Mesenchymal stem cell (in vitro differentiated cells and primary cell): ENCODE measurements around the gene RUNX2.

ENCODE experiments used
- DNase-seq: peaks from one replicate; pipeline ENCODE4 v3.0.0-alpha.2; 2013
- H2AFZ ChIP-seq: one replicate; pipeline ENCODE4 v1.6.1; 2013; ENCODE audit warnings: low read depth, mild to moderate bottlenecking, control low read depth, inconsistent platforms, low read length, moderate library complexity
- H2AK5ac ChIP-seq: 2 replicates; pipeline ENCODE4 v1.6.1; 2013; ENCODE audit warnings: low read length, moderate library complexity, mild to moderate bottlenecking, inconsistent platforms; ENCODE audit not compliant: severe bottlenecking
- H2BK120ac ChIP-seq: one replicate; pipeline ENCODE4 v1.6.1; 2013; ENCODE audit warnings: low read depth, mild to moderate bottlenecking, inconsistent platforms, low read length, moderate library complexity
- H2BK12ac ChIP-seq, 2 experiments: one replicate each; pipeline ENCODE4 v1.6.1; 2013; ENCODE audit warnings: inconsistent platforms in 2 of 2, low read length in 2 of 2, mild to moderate bottlenecking in 2 of 2, moderate library complexity in 2 of 2, control low read depth in 1 of 2
- H2BK15ac ChIP-seq: one replicate; pipeline ENCODE4 v1.6.1; 2013; ENCODE audit warnings: mild to moderate bottlenecking, low read depth, inconsistent platforms; ENCODE audit not compliant: poor library complexity, severe bottlenecking
- H2BK5ac ChIP-seq: 2 replicates; pipeline ENCODE4 v1.6.1; 2013; ENCODE audit warnings: low read depth, mild to moderate bottlenecking, low read length, control low read depth, inconsistent platforms; ENCODE audit not compliant: poor library complexity, severe bottlenecking
- H3K14ac ChIP-seq, 2 experiments: one replicate each; pipeline ENCODE4 v1.6.1; 2013; ENCODE audit warnings: inconsistent platforms in 2 of 2, low read length in 2 of 2, control low read depth in 1 of 2, mild to moderate bottlenecking in 1 of 2, moderate library complexity in 1 of 2
- H3K18ac ChIP-seq, 2 experiments: one replicate each; pipeline ENCODE4 v1.6.1; 2013; ENCODE audit warnings: inconsistent platforms in 2 of 2, low read length in 2 of 2, control low read depth in 1 of 2, low read depth in 1 of 2, mild to moderate bottlenecking in 1 of 2
- H3K23ac ChIP-seq, 2 experiments: one replicate each; pipeline ENCODE4 v1.6.1; 2013; ENCODE audit warnings: inconsistent platforms in 2 of 2, low read length in 2 of 2, mild to moderate bottlenecking in 2 of 2, moderate library complexity in 2 of 2, control low read depth in 1 of 2
- H3K27ac ChIP-seq: 2 replicates; pipeline ENCODE4 v1.5.1; 2013; ENCODE audit warnings: mild to moderate bottlenecking, moderate library complexity, low read length, control low read depth, inconsistent platforms; ENCODE audit not compliant: poor library complexity, severe bottlenecking
- H3K27me3 ChIP-seq, 2 experiments: 2 replicates each; pipeline versions ENCODE4 v1.6.1 to v1.7.0; 2013; ENCODE audit warnings: low read length in 2 of 2, mild to moderate bottlenecking in 2 of 2, moderate library complexity in 2 of 2, control low read depth in 1 of 2, inconsistent platforms in 1 of 2; ENCODE audit not compliant: control insufficient read depth in 1 of 2, insufficient read depth in 1 of 2
- H3K36me3 ChIP-seq, 2 experiments: 2 replicates each; pipeline versions ENCODE4 v1.6.1 to v1.7.0; 2013; ENCODE audit warnings: low read length in 2 of 2, control low read depth in 1 of 2, inconsistent platforms in 1 of 2, low read depth in 1 of 2, mild to moderate bottlenecking in 1 of 2; ENCODE audit not compliant: insufficient read depth in 2 of 2, control insufficient read depth in 1 of 2
- H3K4ac ChIP-seq, 2 experiments: one replicate each; pipeline ENCODE4 v1.6.1; 2013; ENCODE audit warnings: inconsistent platforms in 2 of 2, low read length in 2 of 2, mild to moderate bottlenecking in 2 of 2, moderate library complexity in 2 of 2, control low read depth in 1 of 2, low read depth in 1 of 2
- H3K4me1 ChIP-seq: 2 replicates; pipeline ENCODE4 v1.6.1; 2013; ENCODE audit warnings: low read depth, low read length, control low read depth; ENCODE audit not compliant: control insufficient read depth, insufficient read depth
- H3K4me2 ChIP-seq: 2 replicates; pipeline ENCODE4 v1.6.1; 2013; ENCODE audit warnings: low read length, mild to moderate bottlenecking, inconsistent platforms; ENCODE audit not compliant: poor library complexity, severe bottlenecking
- H3K4me3 ChIP-seq, 2 experiments: 2 replicates each; pipeline versions ENCODE4 v1.5.1 to v1.7.0; 2013; ENCODE audit warnings: low read length in 2 of 2, mild to moderate bottlenecking in 2 of 2, control low read depth in 1 of 2, low read depth in 1 of 2; ENCODE audit not compliant: insufficient read depth in 1 of 2
- H3K79me1 ChIP-seq: replicated peaks from 2 replicates; pipeline ENCODE4 v1.6.1; 2013; ENCODE audit warnings: mild to moderate bottlenecking, control low read depth, low read length, inconsistent platforms; ENCODE audit not compliant: poor library complexity, severe bottlenecking
- H3K9ac ChIP-seq: 2 replicates; pipeline ENCODE4 v1.7.0; 2013; ENCODE audit warnings: mild to moderate bottlenecking, low read length, moderate library complexity
- H3K9me3 ChIP-seq: 2 replicates; pipeline ENCODE4 v1.7.0; 2013; ENCODE audit warnings: mild to moderate bottlenecking, low read length; ENCODE audit not compliant: control insufficient read depth
- H4K8ac ChIP-seq: one replicate; pipeline ENCODE4 v1.6.1; 2013; ENCODE audit warnings: inconsistent platforms, mild to moderate bottlenecking, low read length, moderate library complexity
- H4K91ac ChIP-seq: one replicate; pipeline ENCODE4 v1.6.1; 2013; ENCODE audit warnings: mild to moderate bottlenecking, low read length, inconsistent platforms
- WGBS: methylation state at CpG from one replicate; pipeline ENCODE4 v1.1.7; 2013; ENCODE audit warnings: mixed read lengths; 5-methylcytosine and 5-hydroxymethylcytosine counted together

Gene RUNX2

DNA sequence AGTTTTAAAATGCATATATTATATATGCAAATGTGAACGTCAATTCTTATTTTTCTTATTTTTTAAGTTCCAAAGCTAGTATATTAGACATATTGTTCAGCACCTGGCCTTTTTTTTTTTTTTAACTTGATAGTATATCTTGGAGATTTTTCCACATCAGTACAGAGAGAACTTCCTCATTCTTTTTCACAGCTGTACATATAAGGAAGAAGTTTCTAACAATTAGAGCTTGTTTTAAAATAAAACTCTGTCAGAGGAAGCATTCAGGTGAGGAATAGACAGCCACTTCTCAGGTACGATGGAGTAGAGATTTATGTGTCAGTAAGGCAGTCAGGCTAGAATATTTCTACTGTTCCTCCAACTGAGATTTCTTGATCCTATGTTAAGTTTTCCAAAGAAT is 282.7 kb downstream of the RUNX2 start:
- no peak overlapping the region for H4K8ac ChIP-seq
- H2BK5ac ChIP-seq: no peak overlapping the region
- no peak overlapping the region for H2BK12ac ChIP-seq
- no peaks in the 10 kb centered on the region for H3K4me1 ChIP-seq
- H3K23ac ChIP-seq: no peak overlapping the region
- no peak for DNase-seq
- H3K27me3 ChIP-seq: no peaks in the 10 kb centered on the region
- no peak overlapping the region for H3K4me2 ChIP-seq
- no peaks in the 10 kb centered on the region for H3K9me3 ChIP-seq
- no peak overlapping the region for H2AFZ ChIP-seq
- H2AK5ac ChIP-seq: no peak overlapping the region
- no peak overlapping the region for H3K14ac ChIP-seq
- H3K79me1 ChIP-seq: peaks cover 3% of the 10 kb centered on the region
- whole genome bisulfite sequencing: 100% methylated on average over 1 of the region's 2 CpGs
- H3K36me3 ChIP-seq: peaks cover 0 to 6% of the 10 kb centered on the region in 2 experiments
- no peak overlapping the region for H3K9ac ChIP-seq
- no peak overlapping the region for H3K18ac ChIP-seq
- H2BK15ac ChIP-seq: no peak overlapping the region
- H4K91ac ChIP-seq: no peak overlapping the region
- H2BK120ac ChIP-seq: no peak overlapping the region
- no peak overlapping the region for H3K4ac ChIP-seq
- H3K27ac ChIP-seq: no peak overlapping the region
- H3K4me3 ChIP-seq: no peak overlapping the region

DNA sequence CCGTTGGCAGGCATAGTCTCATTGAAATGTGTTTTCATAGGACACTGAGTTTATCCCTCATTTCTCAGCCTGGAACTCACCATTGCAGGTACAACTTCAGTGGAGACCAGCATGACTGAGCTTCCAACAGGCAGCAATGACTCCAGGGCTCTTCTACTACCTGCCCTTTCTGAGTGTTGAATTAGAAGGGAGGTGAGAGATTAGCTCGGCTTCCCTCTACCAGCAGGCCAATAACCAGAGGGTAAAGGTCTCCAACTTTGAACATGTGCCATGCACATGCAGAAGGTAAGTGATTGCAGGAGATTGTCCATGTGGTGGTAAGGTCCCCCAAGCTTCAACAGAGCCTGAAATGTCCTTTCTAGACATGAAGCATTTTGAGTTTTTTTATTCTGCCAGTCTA is 283.4 kb downstream of the RUNX2 start:
- Histone ChIP-seq H3K27me3 (no peaks in the 10 kb centered on the region), H2BK12ac (peak overlapping the region in 1 of 2 experiments; percentile 43), H3K27ac (no peak overlapping the region), H2BK15ac (no peak overlapping the region), H3K4me1 (no peaks in the 10 kb centered on the region), H4K91ac (no peak overlapping the region), H3K4ac (no peak overlapping the region), H3K79me1 (peaks cover 3% of the 10 kb centered on the region), H3K9ac (no peak overlapping the region), H2AK5ac (no peak overlapping the region), H2BK120ac (no peak overlapping the region), H3K9me3 (no peaks in the 10 kb centered on the region), H3K18ac (peak overlapping the region in 1 of 2 experiments; percentile 1), H2BK5ac (no peak overlapping the region), H3K4me3 (no peak overlapping the region), H3K14ac (no peak overlapping the region), H3K36me3 (peaks cover 0 to 6% of the 10 kb centered on the region in 2 experiments), H3K4me2 (no peak overlapping the region), H2AFZ (no peak overlapping the region), H4K8ac (no peak overlapping the region), H3K23ac (no peak overlapping the region)
- no peak for DNase-seq
- 100% methylated on average over 1 of the region's 2 CpGs for WGBS

DNA sequence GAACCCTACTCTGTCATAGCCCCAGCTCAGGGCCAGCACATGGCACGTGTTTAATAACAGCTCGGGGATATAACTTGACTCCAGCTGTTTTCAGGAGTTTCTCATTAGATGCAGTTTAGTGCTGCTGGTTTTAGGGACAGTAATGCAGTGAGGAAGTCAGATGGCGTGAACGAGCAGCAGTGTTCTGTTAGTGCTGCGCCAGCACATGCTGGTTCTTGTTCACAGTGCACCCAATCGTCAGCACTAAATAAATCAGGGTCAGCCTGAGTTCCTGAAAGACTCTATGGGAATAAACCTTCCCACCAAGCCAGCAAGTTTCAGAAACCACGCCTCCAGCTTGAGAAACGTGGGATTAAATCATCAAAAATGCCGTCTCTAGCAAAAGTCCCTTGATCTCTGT is 285.5 kb downstream of the RUNX2 start:
- Histone ChIP-seq H2BK5ac (no peak overlapping the region), H3K4me3 (no peak overlapping the region), H3K4ac (peak overlapping the region in 1 of 2 experiments; percentile 12), H3K36me3 (peaks cover 0 to 6% of the 10 kb centered on the region in 2 experiments), H4K91ac (no peak overlapping the region), H3K27ac (no peak overlapping the region), H3K14ac (no peak overlapping the region), H2AK5ac (no peak overlapping the region), H3K4me2 (no peak overlapping the region), H2AFZ (no peak overlapping the region), H2BK12ac (no peak overlapping the region), H3K27me3 (no peaks in the 10 kb centered on the region), H3K9ac (peak overlapping the region; percentile 38), H4K8ac (no peak overlapping the region), H3K23ac (no peak overlapping the region), H2BK15ac (no peak overlapping the region), H3K18ac (peak overlapping the region in 1 of 2 experiments; percentile 58), H3K9me3 (no peaks in the 10 kb centered on the region), H3K4me1 (no peaks in the 10 kb centered on the region), H2BK120ac (no peak overlapping the region), H3K79me1 (peaks cover 3% of the 10 kb centered on the region)
- WGBS: 39% methylated on average over 8 of the region's 9 CpGs
- peak; percentile 90 for DNase-seq

- Histone ChIP-seq H2AK5ac (no peak overlapping the region), H4K91ac (no peak overlapping the region), H3K18ac (peak overlapping the region in 1 of 2 experiments; percentile 5), H2BK15ac (no peak overlapping the region), H3K14ac (no peak overlapping the region), H3K79me1 (peaks cover 3% of the 10 kb centered on the region), H3K4me3 (no peak overlapping the region), H3K4ac (no peak overlapping the region), H3K9me3 (no peaks in the 10 kb centered on the region), H2BK120ac (no peak overlapping the region), H3K27ac (no peak overlapping the region), H3K23ac (no peak overlapping the region), H2BK12ac (no peak overlapping the region), H2BK5ac (no peak overlapping the region), H2AFZ (no peak overlapping the region), H3K36me3 (peaks cover 0 to 3% of the 10 kb centered on the region in 2 experiments), H3K27me3 (no peaks in the 10 kb centered on the region), H3K9ac (no peak overlapping the region), H4K8ac (no peak overlapping the region), H3K4me1 (no peaks in the 10 kb centered on the region), H3K4me2 (no peak overlapping the region)
- no peak for DNase-seq
- WGBS: 100% methylated on average over 3 of the region's 4 CpGs
These were observed 286.6 kb downstream of the RUNX2 start for GRCh38 chr6:45614488-45615285.
